Vagina (tissue), 2 donors: ENCODE measurements around the gene AQP12B. TPM values are rescaled to one million over a fixed set of nuclear protein-coding genes. Genes with fewer than 3 reads are reported as not detected.
"Not testable (repeated sequence)": the region's sequence is repeated elsewhere in the genome, so short reads cannot be mapped to it uniquely, and the experiment has no call there.

Experiments used
- DNase-seq, 2 donors: peaks; one replicate each; pipeline ENCODE4 v3.0.0-alpha.2; 2017; ENCODE audit errors: extremely low spot score in 2 of 2
- H3K27ac ChIP-seq: fragments of 200-600 bp; sonication (generic); one replicate; pipeline ENCODE4 v1.5.1; 2019
- H3K27me3 ChIP-seq: fragments of 200-600 bp; sonication (generic); one replicate; pipeline ENCODE4 v1.5.1; 2019
- H3K36me3 ChIP-seq, 2 donors: fragments of 200-600 bp; sonication (generic); one replicate each; pipeline ENCODE4 v1.5.1; 2017 to 2019
- H3K4me1 ChIP-seq: fragments of 200-600 bp; sonication (generic); one replicate; pipeline ENCODE4 v1.5.1; 2019
- H3K4me3 ChIP-seq, 2 donors: fragments of 200-600 bp; sonication (generic); 1 replicate in 1 of 2; 2 replicates in 1 of 2; pipeline ENCODE4 v1.5.1; 2016 to 2019
- H3K9me3 ChIP-seq: fragments of 200-600 bp; sonication (generic); one replicate; pipeline ENCODE4 v1.5.1; 2019
- POLR2A ChIP-seq, 2 donors: fragments of 450-650 bp; IDR thresholded peaks; one replicate each; pipeline ENCODE4 v1.6.1; 2017; ENCODE audit warnings: antibody characterized with exemption in 2 of 2, mild to moderate bottlenecking in 2 of 2, moderate library complexity in 2 of 2
- POLR2AphosphoS5 ChIP-seq, 2 donors: sonication (generic); formaldehyde crosslinking; IDR thresholded peaks; one replicate each; pipeline ENCODE4 v1.9.0; 2017; ENCODE audit warnings: antibody characterized with exemption in 2 of 2, mild to moderate bottlenecking in 2 of 2, low read depth in 1 of 2; ENCODE audit not compliant: insufficient read depth in 1 of 2
- intact Hi-C: fragments of 100-400 bp; cut with DNase I; formaldehyde crosslinking; loops from one replicate; pipeline ENCODE4 v1.15.1; 2023
- total RNA-seq: library from RNA; depleted of rRNA; stranded (reverse); fragments of >200 nt; gene quantifications from one replicate; pipeline ENCODE4 v1.2.3, GENCODE V29; 2016
- TF ChIP-seq, protein P1 (sequence below), 3 experiments: fragments of 450-650 bp in 2 of 3; fragments of 200-600 bp in 1 of 3; sonication (generic) in 1 of 3; IDR thresholded peaks; one replicate each; pipeline ENCODE4 v1.5.1; 2017 to 2019; ENCODE audit warnings: antibody characterized with exemption in 3 of 3, mild to moderate bottlenecking in 2 of 3, moderate library complexity in 2 of 3

The AQP12B gene
- total RNA-seq, 1 donor from 2014 or later = not detected

DNA sequence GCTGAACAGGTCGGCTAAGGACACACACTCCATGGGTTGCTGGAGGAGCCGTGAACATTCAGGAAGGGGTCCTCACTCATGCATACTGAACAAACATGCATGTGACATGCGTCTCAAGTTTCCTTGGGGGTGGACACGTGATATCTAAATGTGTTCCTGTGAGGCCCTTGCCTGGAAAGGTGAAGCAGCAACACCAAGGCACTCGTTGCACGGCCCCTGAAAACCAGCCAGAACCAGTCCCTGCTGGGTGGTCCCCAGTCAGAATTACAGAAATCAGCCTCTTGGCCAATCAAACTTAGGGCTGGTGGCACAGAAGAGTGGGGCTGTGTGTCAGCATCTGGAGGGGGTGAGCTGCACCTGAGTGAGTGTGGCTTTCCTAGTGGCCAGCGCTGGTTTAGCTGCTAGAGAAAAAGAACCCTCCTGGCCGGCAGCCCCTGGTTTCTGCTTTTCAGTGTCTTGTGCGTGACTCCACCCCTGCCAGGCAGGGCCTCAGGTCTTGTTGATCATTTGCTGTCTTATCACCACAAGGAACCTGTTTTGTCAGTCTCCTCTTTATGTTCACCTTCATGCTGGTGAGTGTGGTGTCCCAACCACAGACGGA is 3.2 kb upstream of the AQP12B start:
- Histone ChIP-seq H3K4me3 (no peak overlapping the region), H3K27ac (no peak overlapping the region), H3K4me1 (no peaks in the 10 kb centered on the region), H3K9me3 (no peaks in the 10 kb centered on the region), H3K27me3 (no peaks in the 10 kb centered on the region), H3K36me3 (no peaks in the 10 kb centered on the region)
- DNase-seq = peak in 1 of 2 donors; percentile 64
- intact Hi-C loops = no loop called here
- TF ChIP-seq POLR2A (IDR thresholded peaks at IDR 0.05) = no peak
- TF ChIP-seq, protein P1, sequence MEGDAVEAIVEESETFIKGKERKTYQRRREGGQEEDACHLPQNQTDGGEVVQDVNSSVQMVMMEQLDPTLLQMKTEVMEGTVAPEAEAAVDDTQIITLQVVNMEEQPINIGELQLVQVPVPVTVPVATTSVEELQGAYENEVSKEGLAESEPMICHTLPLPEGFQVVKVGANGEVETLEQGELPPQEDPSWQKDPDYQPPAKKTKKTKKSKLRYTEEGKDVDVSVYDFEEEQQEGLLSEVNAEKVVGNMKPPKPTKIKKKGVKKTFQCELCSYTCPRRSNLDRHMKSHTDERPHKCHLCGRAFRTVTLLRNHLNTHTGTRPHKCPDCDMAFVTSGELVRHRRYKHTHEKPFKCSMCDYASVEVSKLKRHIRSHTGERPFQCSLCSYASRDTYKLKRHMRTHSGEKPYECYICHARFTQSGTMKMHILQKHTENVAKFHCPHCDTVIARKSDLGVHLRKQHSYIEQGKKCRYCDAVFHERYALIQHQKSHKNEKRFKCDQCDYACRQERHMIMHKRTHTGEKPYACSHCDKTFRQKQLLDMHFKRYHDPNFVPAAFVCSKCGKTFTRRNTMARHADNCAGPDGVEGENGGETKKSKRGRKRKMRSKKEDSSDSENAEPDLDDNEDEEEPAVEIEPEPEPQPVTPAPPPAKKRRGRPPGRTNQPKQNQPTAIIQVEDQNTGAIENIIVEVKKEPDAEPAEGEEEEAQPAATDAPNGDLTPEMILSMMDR (IDR thresholded peaks at IDR 0.05) = no peak
- no peak for TF ChIP-seq POLR2AphosphoS5 (IDR thresholded peaks at IDR 0.05; ENCODE audit: insufficient read depth in 1 of 2, low read depth in 1 of 2)

DNA sequence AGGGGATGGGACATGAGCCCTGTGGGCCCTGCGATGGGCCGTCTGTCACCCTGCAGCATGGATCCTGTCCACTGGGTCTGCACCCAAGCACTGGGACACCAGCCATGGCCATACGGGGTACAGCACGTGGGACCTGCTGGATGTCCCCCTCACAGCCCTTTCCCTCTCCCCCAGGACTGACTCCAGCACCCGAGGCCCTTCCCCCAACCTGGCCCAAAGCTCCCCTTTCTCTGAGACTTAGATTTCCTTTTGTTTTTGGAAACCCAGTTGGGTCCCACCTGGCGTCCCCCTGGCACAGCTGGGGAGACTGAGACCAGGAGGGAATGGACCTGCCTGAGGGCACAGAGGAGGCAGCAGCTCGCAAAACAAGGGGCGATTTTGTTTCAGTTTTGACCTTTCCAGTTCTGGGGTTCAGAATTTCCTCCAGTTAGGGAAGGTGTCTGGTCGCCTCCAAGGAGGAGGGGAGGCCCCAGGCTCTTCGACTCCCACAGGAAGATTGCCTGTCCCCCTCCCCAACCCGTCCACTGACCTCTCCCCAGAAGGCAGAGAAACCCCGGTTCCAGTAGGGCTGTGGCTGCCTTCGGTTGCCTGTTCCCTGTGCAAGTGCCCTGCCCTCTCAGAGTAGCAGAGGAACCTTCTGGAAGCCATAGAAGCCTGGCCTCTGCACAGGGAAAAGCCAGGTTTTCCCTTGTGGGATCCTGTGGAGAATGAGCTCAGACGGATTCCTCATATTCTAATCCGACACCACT is 1.5 kb upstream of the AQP12B start:
- H3K4me3 ChIP-seq, H3K9me3 ChIP-seq, H3K4me1 ChIP-seq, intact Hi-C loops, H3K27me3 ChIP-seq, H3K27ac ChIP-seq, DNase-seq, H3K36me3 ChIP-seq: not testable (repeated sequence)

DNA sequence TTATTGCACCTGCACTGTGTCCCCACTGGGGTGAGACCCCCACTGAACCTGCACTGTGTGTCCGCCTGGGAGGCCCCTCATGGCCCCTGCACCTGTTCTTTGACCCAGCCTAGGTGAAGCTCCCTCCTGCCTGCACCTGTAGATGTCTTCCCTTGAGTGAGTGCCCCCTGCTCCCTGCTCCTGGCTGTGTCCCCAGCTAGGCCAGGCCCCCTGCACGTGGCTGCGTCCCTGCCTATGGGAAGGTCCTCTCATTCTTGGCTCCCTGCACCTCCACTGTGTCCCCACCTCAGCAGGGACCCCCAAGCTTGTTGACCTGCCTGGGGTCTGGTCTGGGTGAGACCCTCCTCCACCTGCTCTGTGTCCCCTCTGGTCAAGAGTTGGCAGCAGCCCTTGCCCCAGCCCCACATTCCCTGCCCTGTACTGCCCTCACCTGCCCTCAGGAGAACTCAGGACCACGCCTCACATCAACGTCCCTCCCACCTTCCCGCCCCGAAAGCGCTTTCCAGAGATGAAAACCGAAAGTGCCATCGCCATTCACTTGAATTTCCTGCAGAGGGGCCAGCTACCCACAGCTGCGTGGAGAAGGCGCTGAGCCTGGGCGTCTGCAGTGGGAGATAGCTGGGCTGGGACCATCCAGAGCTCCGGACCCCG is 769 bp upstream of the AQP12B start:
- intact Hi-C loops, H3K27ac ChIP-seq, H3K36me3 ChIP-seq, H3K9me3 ChIP-seq, H3K4me3 ChIP-seq, H3K27me3 ChIP-seq, DNase-seq, H3K4me1 ChIP-seq: not testable (repeated sequence)

DNA sequence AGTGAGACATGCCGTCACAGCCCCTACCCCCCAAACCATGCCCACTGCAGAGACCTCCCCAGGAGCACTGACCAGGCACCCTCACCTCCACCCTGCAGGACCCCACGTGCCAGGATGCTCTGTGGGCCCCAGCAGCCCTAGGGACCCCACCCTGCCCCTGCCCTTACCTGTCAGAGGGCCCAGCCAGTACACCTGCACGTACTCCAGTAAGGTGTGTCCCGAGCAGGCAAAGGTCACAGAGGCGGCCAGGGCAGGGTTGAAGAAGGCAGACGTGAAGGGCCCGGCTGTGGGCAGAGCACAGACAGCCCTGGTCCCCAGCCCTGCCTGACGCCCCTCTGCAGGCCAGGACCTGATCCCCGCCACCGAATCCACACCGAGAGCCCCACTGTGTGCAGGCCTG is 2.5 kb downstream of the AQP12B start:
- intact Hi-C loops, H3K27me3 ChIP-seq, DNase-seq, H3K9me3 ChIP-seq, H3K27ac ChIP-seq, H3K36me3 ChIP-seq, H3K4me1 ChIP-seq, H3K4me3 ChIP-seq: not testable (repeated sequence)

DNA sequence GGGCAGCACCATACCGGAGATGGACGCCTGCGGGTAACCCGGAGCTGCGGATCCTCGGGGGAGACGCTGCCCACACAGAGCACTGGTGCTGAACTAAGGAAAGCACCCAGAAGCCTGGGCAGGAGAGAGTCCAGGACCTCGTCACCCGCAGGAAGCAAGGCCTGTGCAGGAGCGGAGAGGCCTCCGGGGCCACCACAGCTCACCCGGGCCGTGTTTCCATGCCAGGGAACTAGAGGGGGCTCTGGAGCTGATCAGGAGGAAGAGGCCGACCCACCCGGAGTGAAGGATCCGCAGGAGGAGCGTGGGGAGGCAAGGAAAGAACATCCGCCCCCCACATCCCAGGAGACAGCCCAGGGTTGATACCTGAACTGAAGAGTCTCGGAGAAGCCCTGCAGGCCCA is 3.8 kb downstream of the AQP12B start:
- H3K36me3 ChIP-seq, H3K27ac ChIP-seq, H3K27me3 ChIP-seq, H3K9me3 ChIP-seq, intact Hi-C loops, DNase-seq, H3K4me1 ChIP-seq, H3K4me3 ChIP-seq: not testable (repeated sequence)

DNA sequence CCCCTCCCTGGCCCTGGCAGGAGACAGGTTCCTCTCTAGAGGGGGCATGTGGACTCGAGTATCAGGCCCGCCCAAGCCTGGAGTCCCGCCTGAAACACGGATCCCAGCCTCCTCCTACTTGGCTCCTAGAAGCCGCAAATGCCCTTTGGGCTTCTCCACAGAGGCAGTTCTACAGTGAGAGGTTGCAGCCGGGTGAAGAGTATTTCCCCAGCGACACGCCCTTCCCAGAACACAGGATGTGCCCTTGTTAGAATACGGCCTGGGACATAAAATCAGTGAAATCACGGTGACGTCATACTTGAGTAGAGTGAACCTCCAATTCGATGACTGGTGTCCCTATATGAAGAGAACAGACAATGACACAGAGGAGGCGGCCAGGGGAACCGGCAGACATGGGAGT is 4.6 kb downstream of the AQP12B start:
- H3K36me3 ChIP-seq, DNase-seq, intact Hi-C loops, H3K27me3 ChIP-seq, H3K4me3 ChIP-seq, H3K4me1 ChIP-seq, H3K9me3 ChIP-seq, H3K27ac ChIP-seq: not testable (repeated sequence)

DNA sequence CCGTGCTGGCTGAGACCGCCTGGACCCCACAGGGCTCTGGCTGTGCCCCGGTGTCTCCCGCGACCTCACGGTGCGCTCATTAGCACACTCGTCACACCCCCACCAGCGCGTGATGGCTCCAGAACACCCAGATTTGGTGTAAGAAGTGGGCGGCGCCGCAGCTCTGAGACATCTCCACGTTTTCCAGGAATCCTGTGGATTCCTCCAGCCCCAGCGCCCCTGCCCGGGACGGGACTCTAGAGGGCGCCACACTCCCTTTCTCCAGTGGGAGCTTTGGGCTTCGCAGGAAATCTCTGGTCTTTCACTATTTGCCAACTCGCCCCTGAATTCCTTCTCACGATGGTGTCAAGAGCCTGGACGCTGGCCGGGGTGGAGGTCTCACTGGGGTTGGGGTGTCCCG is 7.3 kb downstream of the AQP12B start:
- H3K4me3 ChIP-seq, H3K27me3 ChIP-seq, H3K4me1 ChIP-seq, DNase-seq, H3K36me3 ChIP-seq, H3K9me3 ChIP-seq, intact Hi-C loops, H3K27ac ChIP-seq: not testable (repeated sequence)

DNA sequence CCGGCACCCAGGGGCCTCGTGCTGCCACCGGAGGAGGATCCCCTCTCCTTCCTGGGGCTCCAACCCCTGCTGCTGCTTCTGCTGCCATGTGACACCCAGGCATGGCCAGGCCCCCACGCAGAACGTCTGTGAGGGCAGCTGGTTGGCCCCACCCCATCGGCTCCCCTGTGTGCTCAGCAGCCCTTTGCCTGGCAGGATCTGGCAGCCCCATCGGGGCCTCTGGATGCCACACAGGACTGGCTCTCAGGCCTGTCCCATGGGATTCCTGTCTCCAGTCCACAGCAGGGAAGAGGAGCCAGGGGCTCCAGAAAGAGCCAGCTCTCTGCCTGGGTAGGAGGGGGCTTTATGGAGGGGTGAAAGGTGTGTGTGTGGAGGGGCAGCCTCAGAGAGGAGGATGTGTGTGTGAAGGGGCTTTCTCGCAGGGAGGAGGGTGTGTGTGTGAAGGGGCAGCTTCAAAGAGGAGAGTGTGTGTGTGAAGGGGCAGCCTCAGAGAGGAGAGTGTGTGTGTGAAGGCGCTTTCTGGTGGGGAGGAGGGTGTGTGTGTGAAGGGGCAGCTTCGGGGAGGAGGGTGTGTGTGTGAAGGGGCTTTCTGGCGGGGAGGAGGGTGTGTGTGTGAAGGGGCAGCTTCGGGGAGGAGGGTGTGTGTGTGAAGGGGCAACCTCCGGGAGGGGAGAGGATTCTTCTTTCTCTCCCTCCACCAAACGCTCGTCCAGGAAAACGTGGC is 8.1 kb downstream of the AQP12B start:
- H3K9me3 ChIP-seq, H3K27ac ChIP-seq, DNase-seq, H3K27me3 ChIP-seq, H3K36me3 ChIP-seq, H3K4me1 ChIP-seq, intact Hi-C loops, H3K4me3 ChIP-seq: not testable (repeated sequence)
